Mesendoderm (in vitro differentiated cells): Measurements from ENCODE around the gene ZDHHC7.
A peak's percentile ranks its signal among the peaks of the same experiment; 100 is the strongest.

Experiments
- DNase-seq: peaks from one replicate; pipeline ENCODE4 v3.0.0; 2013
- H2AK5ac ChIP-seq: 2 replicates; pipeline ENCODE4 v1.6.1; 2013; ENCODE audit warnings: low read length, inconsistent platforms
- H2BK120ac ChIP-seq: 2 replicates; pipeline ENCODE4 v1.6.1; 2013; ENCODE audit warnings: low read depth, mild to moderate bottlenecking, low read length, moderate library complexity, mixed read lengths
- H2BK15ac ChIP-seq: replicated peaks from 2 replicates; pipeline ENCODE4 v1.6.1; 2013; ENCODE audit warnings: low read depth, mild to moderate bottlenecking, moderate library complexity
- H2BK5ac ChIP-seq: 2 replicates; pipeline ENCODE4 v1.6.1; 2013; ENCODE audit warnings: low read length, inconsistent platforms
- H3K18ac ChIP-seq: 2 replicates; pipeline ENCODE4 v1.6.1; 2013; ENCODE audit warnings: mild to moderate bottlenecking, low read length, mixed read lengths
- H3K23ac ChIP-seq: one replicate; pipeline ENCODE4 v1.6.1; 2013; ENCODE audit warnings: low read length
- H3K27ac ChIP-seq: 2 replicates; pipeline ENCODE4 v1.5.1; 2013; ENCODE audit warnings: low read depth, mild to moderate bottlenecking, inconsistent platforms, low read length, moderate library complexity
- H3K27me3 ChIP-seq: 2 replicates; pipeline ENCODE4 v1.6.1; 2013; ENCODE audit warnings: low read length, control low read depth, mild to moderate bottlenecking, inconsistent platforms; ENCODE audit not compliant: insufficient read depth, poor library complexity
- H3K36me3 ChIP-seq: 2 replicates; pipeline ENCODE4 v1.6.1; 2013; ENCODE audit warnings: low read length, inconsistent platforms; ENCODE audit not compliant: control insufficient read depth, insufficient read depth
- H3K4ac ChIP-seq: one replicate; pipeline ENCODE4 v1.6.1; 2013; ENCODE audit warnings: low read depth, mild to moderate bottlenecking, low read length, moderate library complexity
- H3K4me1 ChIP-seq: 2 replicates; pipeline ENCODE4 v1.6.1; 2013; ENCODE audit warnings: low read depth, low read length, inconsistent platforms; ENCODE audit not compliant: control insufficient read depth
- H3K4me2 ChIP-seq: 2 replicates; pipeline ENCODE4 v1.6.1; 2013; ENCODE audit warnings: low read length
- H3K4me3 ChIP-seq: 2 replicates; pipeline ENCODE4 v1.5.1; 2013; ENCODE audit warnings: mild to moderate bottlenecking, low read length
- H3K56ac ChIP-seq: one replicate; pipeline ENCODE4 v1.6.1; 2013; ENCODE audit warnings: low read length
- H3K79me1 ChIP-seq: 2 replicates; pipeline ENCODE4 v1.6.1; 2013; ENCODE audit warnings: low read length, inconsistent platforms
- H3K79me2 ChIP-seq: 2 replicates; pipeline ENCODE4 v1.6.1; 2013; ENCODE audit warnings: mild to moderate bottlenecking, low read length; ENCODE audit not compliant: control insufficient read depth, insufficient read depth
- H3K9ac ChIP-seq: 2 replicates; pipeline ENCODE4 v1.6.1; 2013; ENCODE audit warnings: low read length, inconsistent platforms
- H4K5ac ChIP-seq: one replicate; pipeline ENCODE4 v1.6.1; 2013; ENCODE audit warnings: low read length
- H4K8ac ChIP-seq: one replicate; pipeline ENCODE4 v1.6.1; 2013; ENCODE audit warnings: low read depth, mild to moderate bottlenecking, control low read depth, low read length, moderate library complexity
- WGBS: extraction: QIAGEN DNeasy Blood & Tissue Kit; methylation state at CpG from one replicate; pipeline ENCODE4 v1.1.7; 2013; ENCODE audit warnings: low lambda C conversion rate, missing lambda C conversion rate; ENCODE audit not compliant: insufficient coverage; ENCODE audit errors: extremely low coverage; 5-methylcytosine and 5-hydroxymethylcytosine counted together

Gene ZDHHC7

DNA sequence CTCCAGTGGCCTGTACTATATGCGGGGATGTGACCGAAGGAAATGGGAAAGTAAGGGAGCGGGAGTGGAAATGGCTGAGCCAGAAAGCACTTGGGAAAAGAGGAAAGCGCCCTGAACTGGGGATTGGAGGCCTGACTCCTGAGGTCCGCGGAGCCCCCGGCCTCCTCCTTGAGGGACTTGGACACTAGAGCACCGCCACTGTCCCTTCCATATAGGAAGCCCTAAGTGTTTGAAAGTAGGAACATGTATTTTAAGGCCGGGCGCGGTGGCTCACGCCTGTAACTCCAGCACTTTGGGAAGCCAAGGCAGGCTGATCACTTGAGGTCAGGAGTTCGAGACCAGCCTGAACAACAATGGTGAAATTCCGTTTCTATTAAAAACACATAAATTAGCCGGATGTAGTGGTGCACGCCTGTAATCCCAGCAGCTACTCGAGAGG is 530 bp upstream of the ZDHHC7 start:
- H3K79me1 ChIP-seq = peaks cover 8% of the 10 kb centered on the region
- H3K56ac ChIP-seq = peak overlapping the region; percentile 91
- no peak for DNase-seq
- H2BK5ac ChIP-seq = no peak overlapping the region
- H3K27ac ChIP-seq = peak overlapping the region; percentile 68
- no peaks in the 10 kb centered on the region for H3K36me3 ChIP-seq
- H3K9ac ChIP-seq = peak overlapping the region; percentile 96
- H2BK120ac ChIP-seq = no peak overlapping the region
- peak overlapping the region; percentile 97 for H4K8ac ChIP-seq
- WGBS = no CpG with 5 or more reads among the region's 17 CpGs
- H3K79me2 ChIP-seq = peaks cover 20% of the 10 kb centered on the region
- H3K23ac ChIP-seq = peak overlapping the region; percentile 45
- no peak overlapping the region for H2BK15ac ChIP-seq
- H3K4me1 ChIP-seq = peaks cover 2% of the 10 kb centered on the region
- H3K18ac ChIP-seq = peak overlapping the region; percentile 62
- H3K4me2 ChIP-seq = peak overlapping the region; percentile 89
- peak overlapping the region; percentile 58 for H3K4ac ChIP-seq
- no peaks in the 10 kb centered on the region for H3K27me3 ChIP-seq
- no peak overlapping the region for H2AK5ac ChIP-seq
- H4K5ac ChIP-seq = no peak overlapping the region
- peak overlapping the region; percentile 96 for H3K4me3 ChIP-seq

DNA sequence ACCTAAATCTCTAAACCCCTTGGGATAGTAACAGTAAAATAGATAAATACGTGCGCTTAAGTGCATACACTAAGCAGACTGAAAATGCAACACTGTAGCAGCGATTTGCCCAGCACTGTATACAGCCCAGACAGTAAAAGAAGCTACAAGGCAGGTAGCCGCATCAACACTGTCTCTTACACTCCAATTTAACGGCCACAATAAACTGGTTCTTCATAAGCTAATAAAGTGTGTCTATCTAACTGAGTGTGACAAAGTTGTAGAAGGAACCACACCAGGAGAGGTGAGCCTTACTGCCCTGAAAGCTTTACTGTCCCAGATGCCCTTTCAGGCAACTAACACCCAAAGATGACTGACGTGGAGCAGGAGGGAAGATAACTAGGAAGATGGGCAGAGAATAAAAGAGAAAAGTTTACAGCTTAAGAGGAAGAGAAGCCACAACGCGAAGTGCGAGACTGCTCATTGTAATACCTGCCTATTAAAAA is 847 bp downstream of the ZDHHC7 start:
- Histone ChIP-seq H3K18ac (no peak overlapping the region), H4K8ac (no peak overlapping the region), H2BK120ac (no peak overlapping the region), H3K4me1 (peaks cover 2% of the 10 kb centered on the region), H3K4ac (no peak overlapping the region), H3K4me3 (peak overlapping the region; percentile 96), H3K27ac (peak overlapping the region; percentile 79), H3K9ac (peak overlapping the region; percentile 96), H2BK5ac (no peak overlapping the region), H3K36me3 (no peaks in the 10 kb centered on the region), H3K4me2 (peak overlapping the region; percentile 99), H3K56ac (peak overlapping the region; percentile 91), H2AK5ac (no peak overlapping the region), H3K79me1 (peaks cover 14% of the 10 kb centered on the region), H3K27me3 (no peaks in the 10 kb centered on the region), H2BK15ac (no peak overlapping the region), H3K79me2 (peaks cover 26% of the 10 kb centered on the region), H4K5ac (no peak overlapping the region), H3K23ac (no peak overlapping the region)
- no CpG with 5 or more reads among the region's 9 CpGs for WGBS
- no peak for DNase-seq

DNA sequence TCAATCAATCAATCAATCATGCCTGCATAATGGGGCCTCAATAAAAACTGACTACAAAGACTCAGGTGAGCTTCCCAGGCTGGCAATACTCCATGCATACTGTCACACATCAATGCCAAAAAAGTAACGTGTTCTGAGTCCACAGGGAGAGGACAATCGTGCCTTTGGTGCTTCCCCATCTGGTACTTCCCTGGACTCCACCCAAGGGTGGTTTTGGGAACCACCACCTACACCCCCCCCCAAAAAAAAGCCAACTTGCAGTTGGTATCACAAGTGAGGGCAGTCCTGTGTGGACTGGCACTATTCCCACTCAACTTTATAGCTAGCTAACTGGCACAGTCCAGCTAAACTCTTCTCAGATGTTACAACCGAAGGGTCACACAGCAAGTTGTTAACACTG is 3.1 kb downstream of the ZDHHC7 start:
- H3K56ac ChIP-seq = no peak overlapping the region
- no peak overlapping the region for H3K18ac ChIP-seq
- H3K27ac ChIP-seq = no peak overlapping the region
- H4K8ac ChIP-seq = no peak overlapping the region
- H3K9ac ChIP-seq = no peak overlapping the region
- no peak overlapping the region for H2BK120ac ChIP-seq
- no peak overlapping the region for H3K4me2 ChIP-seq
- no peak overlapping the region for H2BK5ac ChIP-seq
- H3K4ac ChIP-seq = no peak overlapping the region
- peaks cover 39% of the 10 kb centered on the region for H3K79me2 ChIP-seq
- no peak overlapping the region for H4K5ac ChIP-seq
- no peak overlapping the region for H2AK5ac ChIP-seq
- H3K23ac ChIP-seq = no peak overlapping the region
- no peak overlapping the region for H3K4me3 ChIP-seq
- H2BK15ac ChIP-seq = no peak overlapping the region
- WGBS = no CpG with 5 or more reads among the region's 3 CpGs
- peaks cover 22% of the 10 kb centered on the region for H3K79me1 ChIP-seq
- DNase-seq = no peak
- H3K36me3 ChIP-seq = no peaks in the 10 kb centered on the region
- H3K27me3 ChIP-seq = no peaks in the 10 kb centered on the region
- H3K4me1 ChIP-seq = peaks cover 11% of the 10 kb centered on the region

DNA sequence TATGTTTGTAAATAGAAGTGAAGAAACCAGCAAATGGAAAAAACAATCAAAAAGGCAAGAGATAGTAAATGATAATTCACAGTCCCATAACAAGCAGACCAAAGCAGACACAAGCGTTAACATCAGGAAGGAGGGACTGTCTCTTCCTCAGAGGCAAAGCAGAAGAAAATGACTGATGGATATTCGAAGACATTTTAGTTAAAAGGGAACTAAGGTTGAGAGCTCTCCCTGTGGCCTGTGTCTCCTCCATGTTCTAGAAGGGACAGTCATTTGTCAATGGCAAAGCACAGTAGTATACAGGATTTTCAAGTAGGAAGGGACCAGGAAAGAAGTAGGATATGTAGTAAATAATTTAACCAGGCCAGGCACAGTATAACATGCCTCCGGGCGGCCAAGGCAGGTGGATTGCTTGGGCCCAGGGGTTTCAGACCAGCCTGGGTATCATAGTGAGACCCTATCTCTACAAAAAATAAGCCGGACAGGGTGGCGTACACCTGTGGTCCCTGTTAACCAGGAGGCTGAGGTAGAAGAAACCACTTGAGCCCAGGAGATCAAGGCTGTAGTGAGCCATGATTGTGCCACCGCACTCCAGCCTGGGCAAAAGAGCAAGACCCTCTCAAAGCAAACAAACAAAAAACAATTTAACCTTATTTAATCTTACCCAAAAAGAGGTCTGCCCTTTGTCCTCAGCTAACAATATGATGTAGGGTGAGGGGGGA is 3.7 kb downstream of the ZDHHC7 start:
- no peak overlapping the region for H3K18ac ChIP-seq
- H3K9ac ChIP-seq = no peak overlapping the region
- H2BK5ac ChIP-seq = no peak overlapping the region
- H3K79me2 ChIP-seq = peaks cover 45% of the 10 kb centered on the region
- peaks cover 27% of the 10 kb centered on the region for H3K79me1 ChIP-seq
- no peak overlapping the region for H3K4me3 ChIP-seq
- no peaks in the 10 kb centered on the region for H3K27me3 ChIP-seq
- no peaks in the 10 kb centered on the region for H3K36me3 ChIP-seq
- no peak for DNase-seq
- peaks cover 13% of the 10 kb centered on the region for H3K4me1 ChIP-seq
- H2BK15ac ChIP-seq = no peak overlapping the region
- no peak overlapping the region for H3K4me2 ChIP-seq
- H4K5ac ChIP-seq = no peak overlapping the region
- no peak overlapping the region for H3K23ac ChIP-seq
- no peak overlapping the region for H2AK5ac ChIP-seq
- no CpG with 5 or more reads among the region's 7 CpGs for WGBS
- H4K8ac ChIP-seq = no peak overlapping the region
- no peak overlapping the region for H3K4ac ChIP-seq
- H3K27ac ChIP-seq = no peak overlapping the region
- H2BK120ac ChIP-seq = no peak overlapping the region
- H3K56ac ChIP-seq = no peak overlapping the region

DNA sequence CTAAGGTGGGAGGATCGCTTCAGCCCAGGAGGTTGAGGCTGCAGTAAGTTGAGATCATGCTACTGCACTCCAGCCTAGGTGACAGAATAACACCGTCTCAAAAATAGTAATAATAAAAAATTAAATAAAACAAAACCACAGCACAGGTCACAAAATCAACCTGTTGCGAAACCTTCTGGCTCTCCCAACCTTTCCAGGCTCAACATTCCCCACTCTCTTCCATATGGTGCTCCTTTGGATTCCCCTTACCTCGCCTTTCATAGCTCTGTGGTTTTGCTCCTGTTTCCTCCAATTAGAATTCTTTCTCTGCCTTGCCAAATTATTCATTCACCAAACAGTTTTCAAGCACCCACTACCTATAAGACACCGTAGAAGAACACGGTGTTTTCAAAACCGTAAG is 4.7 kb downstream of the ZDHHC7 start:
- Histone ChIP-seq H3K27ac (no peak overlapping the region), H3K79me2 (peaks cover 52% of the 10 kb centered on the region)

More for the DNA sequence above, 4.7 kb downstream of the ZDHHC7 start:
- H3K18ac ChIP-seq = no peak overlapping the region
- H3K9ac ChIP-seq = no peak overlapping the region
- no peak overlapping the region for H3K56ac ChIP-seq
- no peak overlapping the region for H3K4me3 ChIP-seq
- no peak overlapping the region for H2BK120ac ChIP-seq
- H4K5ac ChIP-seq = no peak overlapping the region
- no peak overlapping the region for H2BK5ac ChIP-seq
- H2AK5ac ChIP-seq = no peak overlapping the region
- no peak for DNase-seq
- no peaks in the 10 kb centered on the region for H3K36me3 ChIP-seq
- peaks cover 29% of the 10 kb centered on the region for H3K79me1 ChIP-seq
- H2BK15ac ChIP-seq = no peak overlapping the region
- H3K4me1 ChIP-seq = peaks cover 13% of the 10 kb centered on the region
- no peak overlapping the region for H3K23ac ChIP-seq
- no peak overlapping the region for H3K4me2 ChIP-seq
- no peaks in the 10 kb centered on the region for H3K27me3 ChIP-seq
- H3K4ac ChIP-seq = no peak overlapping the region
- no peak overlapping the region for H4K8ac ChIP-seq
- no CpG with 5 or more reads among the region's 7 CpGs for WGBS
